Loucy (cell line): ENCODE data around the gene FMN2.

Experiments
- H2AFZ ChIP-seq: fragments of 200-600 bp; sonication (generic); 2 replicates; pipeline ENCODE4 v1.6.0; 2016; ENCODE audit warnings: antibody characterized with exemption, mild to moderate bottlenecking, low read length, moderate library complexity
- H3F3A ChIP-seq: fragments of 200-600 bp; 2 replicates; pipeline ENCODE4 v1.6.0; 2016; ENCODE audit warnings: antibody characterized with exemption, low read depth, mild to moderate bottlenecking
- H3K27me3 ChIP-seq: fragments of 200-600 bp; sonication (generic); 2 replicates; pipeline ENCODE4 v1.6.1; 2014; ENCODE audit warnings: low read length, mild to moderate bottlenecking; ENCODE audit not compliant: insufficient read depth, poor library complexity, severe bottlenecking
- H3K36me3 ChIP-seq: fragments of 200-600 bp; sonication (generic); 2 replicates; pipeline ENCODE4 v1.6.1; 2016; ENCODE audit warnings: low read length; ENCODE audit not compliant: insufficient read depth
- H3K4me1 ChIP-seq: fragments of 200-600 bp; sonication (generic); 2 replicates; pipeline ENCODE4 v1.5.1; 2014; ENCODE audit warnings: low read length, mild to moderate bottlenecking; ENCODE audit not compliant: insufficient read depth, poor library complexity, severe bottlenecking
- H3K4me2 ChIP-seq: fragments of 200-600 bp; sonication (generic); 2 replicates; pipeline ENCODE4 v1.6.0; 2014; ENCODE audit warnings: antibody characterized with exemption, low read length, low read depth, mild to moderate bottlenecking; ENCODE audit not compliant: poor library complexity, severe bottlenecking
- H3K4me3 ChIP-seq: fragments of 200-600 bp; sonication (generic); 2 replicates; pipeline ENCODE4 v1.5.1; 2014; ENCODE audit warnings: low read length, mild to moderate bottlenecking, mixed read lengths; ENCODE audit not compliant: poor library complexity, severe bottlenecking
- H3K79me2 ChIP-seq: fragments of 200-600 bp; sonication (generic); 2 replicates; pipeline ENCODE4 v1.6.1; 2014; ENCODE audit warnings: low read length; ENCODE audit not compliant: insufficient read depth
- H3K9ac ChIP-seq: fragments of 200-600 bp; sonication (generic); 2 replicates; pipeline ENCODE4 v1.6.0; 2014; ENCODE audit warnings: mild to moderate bottlenecking, low read depth, low read length, moderate library complexity; ENCODE audit not compliant: poor library complexity, severe bottlenecking
- H3K9me2 ChIP-seq: fragments of 200-600 bp; sonication (generic); replicated peaks from 2 replicates; pipeline ENCODE4 v1.6.1; 2016; ENCODE audit warnings: low read depth, low read length, mixed read lengths
- H3K9me3 ChIP-seq: fragments of 200-600 bp; sonication (generic); 2 replicates; pipeline ENCODE4 v1.6.1; 2014; ENCODE audit warnings: mild to moderate bottlenecking, antibody characterized with exemption, low read length, low read depth; ENCODE audit not compliant: insufficient read depth
- H4K20me1 ChIP-seq: fragments of 200-600 bp; sonication (generic); 2 replicates; pipeline ENCODE4 v1.6.0; 2014; ENCODE audit warnings: antibody characterized with exemption, low read length, mild to moderate bottlenecking; ENCODE audit not compliant: insufficient read depth, poor library complexity, severe bottlenecking
- CTCF ChIP-seq: fragments of 200-600 bp; sonication (generic); conservative IDR thresholded peaks from 2 replicates; pipeline ENCODE4 v1.5.1; 2014; ENCODE audit warnings: mild to moderate bottlenecking, antibody characterized with exemption, low read length
- EZH2phosphoT487 ChIP-seq: fragments of 200-600 bp; IDR thresholded peaks from 2 replicates; pipeline ENCODE4 v1.6.1; 2018; ENCODE audit warnings: antibody characterized with exemption, mild to moderate bottlenecking, moderate library complexity, borderline replicate concordance

The FMN2 gene

GRCh38 chr1:240501115-240501514 lies 409.4 kb downstream of the FMN2 start:
- Histone ChIP-seq H4K20me1 (no peaks in the 10 kb centered on the region), H3K36me3 (no peaks in the 10 kb centered on the region), H3K79me2 (no peaks in the 10 kb centered on the region), H3K9me2 (no peaks in the 10 kb centered on the region), H3K4me1 (no peaks in the 10 kb centered on the region), H3K4me3 (no peak overlapping the region), H3K27me3 (no peaks in the 10 kb centered on the region), H3K9ac (no peak overlapping the region), H2AFZ (no peak overlapping the region), H3F3A (no peaks in the 10 kb centered on the region), H3K9me3 (no peaks in the 10 kb centered on the region), H3K4me2 (no peak overlapping the region)
- TF ChIP-seq CTCF (no peak), EZH2phosphoT487 (no peak)

GRCh38 chr1:240503036-240503435 lies 411.4 kb downstream of the FMN2 start:
- Histone ChIP-seq H3K36me3 (no peaks in the 10 kb centered on the region), H2AFZ (no peak overlapping the region), H3K4me2 (no peak overlapping the region), H3K9me2 (no peaks in the 10 kb centered on the region), H3K27me3 (no peaks in the 10 kb centered on the region), H3K9me3 (no peaks in the 10 kb centered on the region), H3K9ac (no peak overlapping the region), H3F3A (no peaks in the 10 kb centered on the region), H3K4me3 (no peak overlapping the region), H4K20me1 (no peaks in the 10 kb centered on the region), H3K79me2 (no peaks in the 10 kb centered on the region), H3K4me1 (no peaks in the 10 kb centered on the region)
- TF ChIP-seq CTCF: no peak
- TF ChIP-seq EZH2phosphoT487: no peak

GRCh38 chr1:240503558-240503957 lies 411.9 kb downstream of the FMN2 start:
- Histone ChIP-seq H4K20me1 (no peaks in the 10 kb centered on the region), H3K4me3 (no peak overlapping the region), H3K4me2 (no peak overlapping the region), H3K36me3 (no peaks in the 10 kb centered on the region), H3F3A (no peaks in the 10 kb centered on the region), H3K79me2 (no peaks in the 10 kb centered on the region), H3K9ac (no peak overlapping the region), H2AFZ (no peak overlapping the region), H3K4me1 (no peaks in the 10 kb centered on the region), H3K9me2 (no peaks in the 10 kb centered on the region), H3K9me3 (no peaks in the 10 kb centered on the region), H3K27me3 (no peaks in the 10 kb centered on the region)
- TF ChIP-seq CTCF (no peak), EZH2phosphoT487 (no peak)
